Measurements from ENCODE around the gene CPED1. TPM values are rescaled to one million over a fixed set of nuclear protein-coding genes. Genes with fewer than 3 reads are reported as not detected.

CPED1 gene
- polyA plus RNA-seq, 1 experiment, result 52.0 TPM

DNA sequence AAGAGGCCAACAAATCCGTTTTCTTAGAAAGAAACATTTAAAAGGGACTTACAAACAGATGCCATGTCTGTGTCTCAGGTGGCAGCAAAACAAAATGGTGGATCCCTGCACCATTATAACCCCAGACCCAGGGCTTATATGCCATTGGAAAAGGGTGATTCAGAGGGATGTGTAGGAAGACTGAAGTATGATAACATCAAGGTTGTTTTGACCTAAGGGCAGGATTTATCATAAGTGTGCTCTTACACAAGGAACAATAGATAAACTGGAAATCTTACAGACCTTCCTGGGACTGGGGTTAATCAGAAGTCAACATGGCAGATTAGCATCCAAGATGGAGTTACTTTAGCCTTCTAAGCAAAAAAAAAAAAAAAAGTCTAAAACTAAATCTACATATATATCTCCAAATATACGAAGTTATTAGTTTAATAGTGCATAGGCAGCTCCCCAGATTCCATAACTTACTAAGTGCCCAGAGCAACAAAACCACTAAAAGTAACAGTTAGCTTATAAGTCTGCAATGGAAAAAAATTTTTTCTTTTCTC, 306.0 kb downstream of the CPED1 start:
- ChIA-PET POLR2A (no interaction called here), CTCF (no interaction called here)
- no peak for DNase-seq (ENCODE audit: low read depth, low spot score)

DNA sequence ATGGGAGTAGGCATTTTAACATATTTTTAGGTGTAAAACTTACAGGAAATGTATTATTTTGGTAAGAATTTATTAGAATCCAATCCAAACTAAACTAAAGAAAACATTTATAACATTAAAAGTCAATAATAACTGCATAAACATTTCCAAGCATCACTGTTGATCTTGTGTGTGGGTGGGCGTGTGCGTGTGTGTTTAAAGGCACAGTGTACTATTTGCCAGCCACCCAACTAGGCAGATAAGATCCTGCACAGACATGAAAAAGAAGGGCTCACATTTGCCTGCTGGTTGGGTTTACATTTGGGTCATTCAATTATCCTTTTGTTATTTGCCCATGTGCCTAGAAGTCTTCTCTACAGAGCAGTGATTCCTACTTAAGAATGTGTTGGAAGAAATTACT, 309.3 kb downstream of the CPED1 start:
- H3K27ac ChIP-seq (ENCODE audit: low read depth, low read length), result no peak overlapping the region
- no peaks in the 10 kb centered on the region for H3K9me3 ChIP-seq (ENCODE audit: control insufficient read depth, insufficient read depth, low read length)
- CTCF ChIA-PET, result no interaction called here
- TF ChIP-seq, protein P1, sequence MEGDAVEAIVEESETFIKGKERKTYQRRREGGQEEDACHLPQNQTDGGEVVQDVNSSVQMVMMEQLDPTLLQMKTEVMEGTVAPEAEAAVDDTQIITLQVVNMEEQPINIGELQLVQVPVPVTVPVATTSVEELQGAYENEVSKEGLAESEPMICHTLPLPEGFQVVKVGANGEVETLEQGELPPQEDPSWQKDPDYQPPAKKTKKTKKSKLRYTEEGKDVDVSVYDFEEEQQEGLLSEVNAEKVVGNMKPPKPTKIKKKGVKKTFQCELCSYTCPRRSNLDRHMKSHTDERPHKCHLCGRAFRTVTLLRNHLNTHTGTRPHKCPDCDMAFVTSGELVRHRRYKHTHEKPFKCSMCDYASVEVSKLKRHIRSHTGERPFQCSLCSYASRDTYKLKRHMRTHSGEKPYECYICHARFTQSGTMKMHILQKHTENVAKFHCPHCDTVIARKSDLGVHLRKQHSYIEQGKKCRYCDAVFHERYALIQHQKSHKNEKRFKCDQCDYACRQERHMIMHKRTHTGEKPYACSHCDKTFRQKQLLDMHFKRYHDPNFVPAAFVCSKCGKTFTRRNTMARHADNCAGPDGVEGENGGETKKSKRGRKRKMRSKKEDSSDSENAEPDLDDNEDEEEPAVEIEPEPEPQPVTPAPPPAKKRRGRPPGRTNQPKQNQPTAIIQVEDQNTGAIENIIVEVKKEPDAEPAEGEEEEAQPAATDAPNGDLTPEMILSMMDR (IDR thresholded peaks at IDR 0.05; ENCODE audit: low read depth, low read length), result no peak
- H3K4me3 ChIP-seq (ENCODE audit: low read depth, low read length), result no peak overlapping the region
- POLR2A ChIA-PET, result no interaction called here
- no peaks in the 10 kb centered on the region for H3K27me3 ChIP-seq (ENCODE audit: control insufficient read depth, insufficient read depth, low read length)
- no peak for DNase-seq (ENCODE audit: low read depth, low spot score)

More for the DNA sequence above, 306.0 kb downstream of the CPED1 start:
- Histone ChIP-seq H3K27ac (ENCODE audit: low read depth, low read length) (no peak overlapping the region), H3K9me3 (ENCODE audit: control insufficient read depth, insufficient read depth, low read length) (no peaks in the 10 kb centered on the region), H3K27me3 (ENCODE audit: control insufficient read depth, insufficient read depth, low read length) (no peaks in the 10 kb centered on the region), H3K4me3 (ENCODE audit: low read depth, low read length) (no peak overlapping the region)
- TF ChIP-seq, protein P1 (IDR thresholded peaks at IDR 0.05; ENCODE audit: low read depth, low read length), result no peak

DNA sequence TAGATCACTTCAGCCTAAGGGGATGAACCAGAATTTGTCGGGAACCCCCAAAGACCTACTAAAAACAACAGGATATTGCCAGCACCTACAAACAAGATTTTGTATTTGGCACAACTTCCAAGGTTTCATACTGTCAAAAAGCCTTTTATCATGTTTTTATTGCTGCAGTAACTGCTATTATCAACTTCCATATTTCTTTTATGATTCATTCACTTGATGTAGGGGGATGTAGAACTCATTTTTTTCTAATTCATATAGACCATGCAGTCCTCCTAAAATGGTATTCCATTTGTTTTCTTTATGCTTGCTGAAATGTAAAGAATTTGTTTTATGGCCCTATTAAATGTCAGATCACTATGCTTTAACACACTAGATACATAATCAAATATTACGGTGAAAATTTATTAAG, 310.3 kb downstream of the CPED1 start:
- Histone ChIP-seq H3K9me3 (ENCODE audit: control insufficient read depth, insufficient read depth, low read length) (no peaks in the 10 kb centered on the region), H3K4me3 (ENCODE audit: low read depth, low read length) (no peak overlapping the region), H3K27ac (ENCODE audit: low read depth, low read length) (no peak overlapping the region), H3K27me3 (ENCODE audit: control insufficient read depth, insufficient read depth, low read length) (no peaks in the 10 kb centered on the region)
- POLR2A ChIA-PET, result no interaction called here
- TF ChIP-seq, protein P1 (IDR thresholded peaks at IDR 0.05; ENCODE audit: low read depth, low read length), result no peak
- DNase-seq (ENCODE audit: low read depth, low spot score), result no peak
- CTCF ChIA-PET, result no interaction called here

DNA sequence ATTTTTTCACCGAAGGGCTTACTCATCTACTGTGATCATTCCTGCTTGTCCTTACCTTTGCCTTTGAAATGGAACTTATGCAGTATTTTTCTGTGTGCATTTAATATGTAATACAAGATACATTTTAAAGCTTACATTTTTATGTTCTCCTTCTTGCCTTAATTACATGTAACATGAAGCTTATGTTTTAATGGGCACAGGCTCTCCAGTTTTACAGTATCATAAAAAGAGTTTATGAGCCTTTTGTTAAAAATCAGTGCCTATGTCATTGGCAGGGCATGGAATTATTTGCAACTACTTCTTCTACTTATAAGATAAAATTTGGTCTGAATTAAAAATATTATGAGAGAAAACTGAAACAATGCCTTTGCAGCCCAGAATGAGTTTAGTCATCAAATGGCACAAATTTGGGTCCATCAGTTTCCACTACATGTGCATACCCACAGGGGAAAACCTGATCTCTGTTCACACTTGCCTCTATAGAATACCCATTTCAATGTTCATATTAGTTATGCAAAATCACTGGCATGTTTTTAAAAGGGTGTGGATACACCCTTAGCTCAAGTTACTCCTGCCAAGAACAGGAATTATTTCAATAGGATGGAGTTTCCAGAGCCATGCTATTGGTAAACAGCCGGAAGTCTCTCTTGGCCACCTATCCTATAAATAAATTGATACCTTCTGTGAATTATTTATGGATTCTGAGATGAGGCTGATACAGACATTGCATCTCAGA, 312.3 kb downstream of the CPED1 start:
- TF ChIP-seq, protein P1 (IDR thresholded peaks at IDR 0.05; ENCODE audit: low read depth, low read length), result no peak
- Histone ChIP-seq H3K4me3 (ENCODE audit: low read depth, low read length) (no peak overlapping the region), H3K9me3 (ENCODE audit: control insufficient read depth, insufficient read depth, low read length) (no peaks in the 10 kb centered on the region), H3K27ac (ENCODE audit: low read depth, low read length) (no peak overlapping the region), H3K27me3 (ENCODE audit: control insufficient read depth, insufficient read depth, low read length) (no peaks in the 10 kb centered on the region)
- ChIA-PET CTCF (interaction anchor here (0.9 kb wide), 1 partner anchor 193 kb away, joined by 3 read pairs; no protein-coding TSS in a partner anchor), POLR2A (no interaction called here)
- DNase-seq (ENCODE audit: low read depth, low spot score), result no peak

DNA sequence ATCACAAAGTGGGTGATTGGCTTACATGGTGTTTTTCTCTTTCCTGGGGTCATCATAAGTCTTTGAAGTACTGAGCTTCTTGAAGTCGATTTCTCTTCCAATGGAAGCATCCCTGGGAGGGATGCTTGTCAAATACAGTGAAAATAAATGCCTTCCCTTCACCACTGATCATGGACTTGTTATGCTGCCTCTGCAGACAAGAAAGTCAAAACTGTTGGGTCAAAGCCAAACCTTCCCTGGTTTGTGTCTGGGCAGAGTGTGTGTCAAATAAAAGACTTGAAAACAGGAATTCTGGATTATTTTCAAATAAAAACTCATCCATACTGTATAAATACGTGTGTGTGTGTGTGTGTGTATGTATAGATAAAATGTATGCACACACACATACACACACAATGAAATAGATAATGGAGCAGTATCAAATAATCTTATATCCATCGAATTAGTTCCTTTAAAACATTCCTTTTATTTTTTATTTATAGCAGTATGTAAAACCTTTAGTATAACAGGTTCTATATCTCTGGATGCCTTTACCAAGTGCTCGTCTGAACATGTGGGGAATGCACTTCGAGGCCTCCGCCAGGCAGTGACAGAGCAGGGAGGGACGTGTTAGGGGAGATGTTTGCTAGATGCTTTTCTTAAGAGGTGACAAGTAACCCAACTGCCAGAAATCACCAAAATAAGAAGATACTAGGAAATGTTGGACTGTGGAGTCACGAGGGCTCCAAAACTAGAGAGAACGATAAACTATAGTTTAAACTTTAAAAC, 313.1 kb downstream of the CPED1 start:
- TF ChIP-seq, protein P1 (IDR thresholded peaks at IDR 0.05; ENCODE audit: low read depth, low read length), result no peak
- DNase-seq (ENCODE audit: low read depth, low spot score), result no peak
- H3K27ac ChIP-seq (ENCODE audit: low read depth, low read length), result peak overlapping the region; percentile 66
- no peak overlapping the region for H3K4me3 ChIP-seq (ENCODE audit: low read depth, low read length)
- H3K27me3 ChIP-seq (ENCODE audit: control insufficient read depth, insufficient read depth, low read length), result no peaks in the 10 kb centered on the region
- H3K9me3 ChIP-seq (ENCODE audit: control insufficient read depth, insufficient read depth, low read length), result no peaks in the 10 kb centered on the region
- POLR2A ChIA-PET, result no interaction called here
- CTCF ChIA-PET, result no interaction called here

Data from AG04450 (cell line).